Mesenchymal stem cell (in vitro differentiated cells and primary cell): Measurements from ENCODE around the gene ERRFI1.

ENCODE experiments used
- DNase-seq: peaks from one replicate; pipeline ENCODE4 v3.0.0-alpha.2; 2013
- H2AFZ ChIP-seq: one replicate; pipeline ENCODE4 v1.6.1; 2013; ENCODE audit warnings: low read depth, mild to moderate bottlenecking, control low read depth, inconsistent platforms, low read length, moderate library complexity
- H2AK5ac ChIP-seq: 2 replicates; pipeline ENCODE4 v1.6.1; 2013; ENCODE audit warnings: low read length, moderate library complexity, mild to moderate bottlenecking, inconsistent platforms; ENCODE audit not compliant: severe bottlenecking
- H2BK120ac ChIP-seq: one replicate; pipeline ENCODE4 v1.6.1; 2013; ENCODE audit warnings: low read depth, mild to moderate bottlenecking, inconsistent platforms, low read length, moderate library complexity
- H2BK12ac ChIP-seq, 2 experiments: one replicate each; pipeline ENCODE4 v1.6.1; 2013; ENCODE audit warnings: inconsistent platforms in 2 of 2, low read length in 2 of 2, mild to moderate bottlenecking in 2 of 2, moderate library complexity in 2 of 2, control low read depth in 1 of 2
- H2BK15ac ChIP-seq: one replicate; pipeline ENCODE4 v1.6.1; 2013; ENCODE audit warnings: mild to moderate bottlenecking, low read depth, inconsistent platforms; ENCODE audit not compliant: poor library complexity, severe bottlenecking
- H2BK5ac ChIP-seq: 2 replicates; pipeline ENCODE4 v1.6.1; 2013; ENCODE audit warnings: low read depth, mild to moderate bottlenecking, low read length, control low read depth, inconsistent platforms; ENCODE audit not compliant: poor library complexity, severe bottlenecking
- H3K14ac ChIP-seq, 2 experiments: one replicate each; pipeline ENCODE4 v1.6.1; 2013; ENCODE audit warnings: inconsistent platforms in 2 of 2, low read length in 2 of 2, control low read depth in 1 of 2, mild to moderate bottlenecking in 1 of 2, moderate library complexity in 1 of 2
- H3K18ac ChIP-seq, 2 experiments: one replicate each; pipeline ENCODE4 v1.6.1; 2013; ENCODE audit warnings: inconsistent platforms in 2 of 2, low read length in 2 of 2, control low read depth in 1 of 2, low read depth in 1 of 2, mild to moderate bottlenecking in 1 of 2
- H3K23ac ChIP-seq, 2 experiments: one replicate each; pipeline ENCODE4 v1.6.1; 2013; ENCODE audit warnings: inconsistent platforms in 2 of 2, low read length in 2 of 2, mild to moderate bottlenecking in 2 of 2, moderate library complexity in 2 of 2, control low read depth in 1 of 2
- H3K27ac ChIP-seq: 2 replicates; pipeline ENCODE4 v1.5.1; 2013; ENCODE audit warnings: mild to moderate bottlenecking, moderate library complexity, low read length, control low read depth, inconsistent platforms; ENCODE audit not compliant: poor library complexity, severe bottlenecking
- H3K27me3 ChIP-seq, 2 experiments: 2 replicates each; pipeline versions ENCODE4 v1.6.1 to v1.7.0; 2013; ENCODE audit warnings: low read length in 2 of 2, mild to moderate bottlenecking in 2 of 2, moderate library complexity in 2 of 2, control low read depth in 1 of 2, inconsistent platforms in 1 of 2; ENCODE audit not compliant: control insufficient read depth in 1 of 2, insufficient read depth in 1 of 2
- H3K36me3 ChIP-seq, 2 experiments: 2 replicates each; pipeline versions ENCODE4 v1.6.1 to v1.7.0; 2013; ENCODE audit warnings: low read length in 2 of 2, control low read depth in 1 of 2, inconsistent platforms in 1 of 2, low read depth in 1 of 2, mild to moderate bottlenecking in 1 of 2; ENCODE audit not compliant: insufficient read depth in 2 of 2, control insufficient read depth in 1 of 2
- H3K4ac ChIP-seq, 2 experiments: one replicate each; pipeline ENCODE4 v1.6.1; 2013; ENCODE audit warnings: inconsistent platforms in 2 of 2, low read length in 2 of 2, mild to moderate bottlenecking in 2 of 2, moderate library complexity in 2 of 2, control low read depth in 1 of 2, low read depth in 1 of 2
- H3K4me1 ChIP-seq: 2 replicates; pipeline ENCODE4 v1.6.1; 2013; ENCODE audit warnings: low read depth, low read length, control low read depth; ENCODE audit not compliant: control insufficient read depth, insufficient read depth
- H3K4me2 ChIP-seq: 2 replicates; pipeline ENCODE4 v1.6.1; 2013; ENCODE audit warnings: low read length, mild to moderate bottlenecking, inconsistent platforms; ENCODE audit not compliant: poor library complexity, severe bottlenecking
- H3K4me3 ChIP-seq, 2 experiments: 2 replicates each; pipeline versions ENCODE4 v1.5.1 to v1.7.0; 2013; ENCODE audit warnings: low read length in 2 of 2, mild to moderate bottlenecking in 2 of 2, control low read depth in 1 of 2, low read depth in 1 of 2; ENCODE audit not compliant: insufficient read depth in 1 of 2
- H3K79me1 ChIP-seq: replicated peaks from 2 replicates; pipeline ENCODE4 v1.6.1; 2013; ENCODE audit warnings: mild to moderate bottlenecking, control low read depth, low read length, inconsistent platforms; ENCODE audit not compliant: poor library complexity, severe bottlenecking
- H3K9ac ChIP-seq: 2 replicates; pipeline ENCODE4 v1.7.0; 2013; ENCODE audit warnings: mild to moderate bottlenecking, low read length, moderate library complexity
- H3K9me3 ChIP-seq: 2 replicates; pipeline ENCODE4 v1.7.0; 2013; ENCODE audit warnings: mild to moderate bottlenecking, low read length; ENCODE audit not compliant: control insufficient read depth
- H4K8ac ChIP-seq: one replicate; pipeline ENCODE4 v1.6.1; 2013; ENCODE audit warnings: inconsistent platforms, mild to moderate bottlenecking, low read length, moderate library complexity
- H4K91ac ChIP-seq: one replicate; pipeline ENCODE4 v1.6.1; 2013; ENCODE audit warnings: mild to moderate bottlenecking, low read length, inconsistent platforms
- WGBS: methylation state at CpG from one replicate; pipeline ENCODE4 v1.1.7; 2013; ENCODE audit warnings: mixed read lengths; 5-methylcytosine and 5-hydroxymethylcytosine counted together

ERRFI1 gene

DNA sequence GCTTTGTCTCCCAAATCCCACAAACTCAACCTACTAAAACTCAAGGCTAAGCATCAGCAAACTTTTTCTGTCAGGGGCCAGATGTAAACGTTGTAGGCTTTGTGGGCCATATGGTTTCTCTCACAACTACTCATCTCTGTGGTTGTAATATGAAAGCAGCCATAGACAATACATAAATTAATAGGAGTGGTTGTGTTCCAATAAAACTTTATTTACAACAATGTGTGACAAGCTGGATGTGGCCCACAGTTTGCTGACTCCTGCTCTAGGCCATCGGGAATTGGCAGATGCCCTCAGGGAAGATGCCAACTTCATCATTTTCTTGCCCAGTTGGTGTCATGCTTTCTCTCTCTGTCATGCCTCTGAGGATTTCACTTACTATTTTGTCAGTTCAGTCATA, 17.5 kb upstream of the ERRFI1 start:
- Histone ChIP-seq H3K79me1 (no peaks in the 10 kb centered on the region), H3K27ac (no peak overlapping the region), H2BK15ac (no peak overlapping the region), H2BK5ac (no peak overlapping the region), H3K4me1 (peaks cover 3% of the 10 kb centered on the region), H2AK5ac (no peak overlapping the region), H3K36me3 (no peaks in the 10 kb centered on the region), H3K14ac (no peak overlapping the region), H3K4ac (peak overlapping the region in 1 of 2 experiments; percentile 9), H3K23ac (no peak overlapping the region), H4K8ac (no peak overlapping the region), H3K4me3 (no peak overlapping the region), H2AFZ (no peak overlapping the region), H2BK120ac (no peak overlapping the region), H3K4me2 (no peak overlapping the region), H2BK12ac (no peak overlapping the region), H3K27me3 (no peaks in the 10 kb centered on the region), H3K9me3 (peaks cover 3% of the 10 kb centered on the region), H3K9ac (no peak overlapping the region), H4K91ac (no peak overlapping the region), H3K18ac (no peak overlapping the region)
- no peak for DNase-seq
- WGBS: 100% methylated on average over 1 of the region's 2 CpGs

DNA sequence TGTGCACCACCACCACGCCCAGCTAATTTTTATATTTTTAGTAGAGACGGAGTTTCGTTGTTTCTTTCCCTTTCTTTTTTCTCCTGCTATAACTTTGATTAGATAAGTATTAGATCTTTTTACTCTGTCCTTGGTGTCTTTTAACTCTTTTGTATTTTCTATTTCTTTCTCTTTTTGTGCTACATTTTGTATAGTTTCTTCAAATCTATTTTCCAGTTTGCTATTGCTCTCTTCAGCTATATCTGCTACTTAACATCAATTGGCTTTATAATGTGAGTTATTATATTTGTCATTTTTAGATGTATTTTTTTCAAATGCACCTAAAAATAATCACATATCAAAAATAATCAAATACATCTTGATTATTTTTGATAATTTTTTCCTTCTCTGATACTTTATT, 16.0 kb upstream of the ERRFI1 start:
- no peak for DNase-seq
- Histone ChIP-seq H3K4me1 (peaks cover 3% of the 10 kb centered on the region), H2BK15ac (no peak overlapping the region), H3K23ac (no peak overlapping the region), H3K18ac (no peak overlapping the region), H3K14ac (no peak overlapping the region), H2BK120ac (no peak overlapping the region), H3K4me3 (no peak overlapping the region), H3K36me3 (no peaks in the 10 kb centered on the region), H3K79me1 (no peaks in the 10 kb centered on the region), H3K4ac (no peak overlapping the region), H2BK5ac (no peak overlapping the region), H4K91ac (no peak overlapping the region), H4K8ac (no peak overlapping the region), H3K27me3 (no peaks in the 10 kb centered on the region), H3K9ac (no peak overlapping the region), H2AFZ (no peak overlapping the region), H2BK12ac (no peak overlapping the region), H3K9me3 (peaks cover 3% of the 10 kb centered on the region), H3K27ac (no peak overlapping the region), H3K4me2 (no peak overlapping the region), H2AK5ac (no peak overlapping the region)
- WGBS: no CpG with 5 or more reads among the region's 3 CpGs

DNA sequence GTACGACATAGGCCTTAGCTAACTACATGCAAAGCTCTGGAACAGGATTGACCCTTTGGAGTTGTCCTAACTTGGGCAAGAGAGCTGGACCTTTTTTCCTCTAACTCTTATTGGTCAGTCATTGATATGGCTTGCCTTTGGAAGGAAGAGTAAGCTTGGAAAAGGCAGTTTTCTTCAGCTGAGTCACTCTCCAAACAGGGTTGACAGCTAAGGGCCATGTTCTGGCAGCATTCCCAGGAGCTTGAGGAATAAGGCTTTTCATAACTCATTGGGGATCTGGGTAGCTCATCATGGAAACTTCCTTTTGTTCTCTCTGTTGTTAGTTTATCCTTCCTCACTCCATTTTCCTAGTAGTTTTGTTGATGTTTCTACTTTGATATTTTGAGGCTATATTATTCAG, 14.5 kb upstream of the ERRFI1 start:
- Histone ChIP-seq H2BK12ac (no peak overlapping the region), H3K23ac (no peak overlapping the region)

DNA sequence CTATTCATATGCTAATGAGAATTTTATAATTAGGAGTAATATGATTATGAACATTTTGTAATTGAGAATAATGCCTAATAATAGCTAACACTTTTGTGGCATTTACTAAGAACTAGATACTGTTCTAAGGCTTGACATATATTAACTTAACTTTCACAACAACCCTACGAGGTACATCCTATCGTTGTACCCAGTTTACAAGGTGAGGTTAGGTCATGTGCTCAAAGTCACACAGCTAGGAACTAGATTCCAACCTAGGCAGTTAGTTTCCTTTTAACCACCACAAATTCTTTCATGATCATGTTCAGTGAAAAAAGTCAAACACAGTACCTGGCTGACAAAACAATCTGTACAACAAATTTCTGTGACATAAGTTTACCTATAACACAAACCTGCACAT, 13.0 kb upstream of the ERRFI1 start:
- Histone ChIP-seq H3K23ac (no peak overlapping the region), H2BK15ac (no peak overlapping the region), H3K4me1 (peaks cover 3% of the 10 kb centered on the region), H3K18ac (no peak overlapping the region), H4K91ac (no peak overlapping the region), H3K27me3 (no peaks in the 10 kb centered on the region), H3K4me2 (no peak overlapping the region), H2AK5ac (no peak overlapping the region), H3K4me3 (no peak overlapping the region), H4K8ac (no peak overlapping the region), H3K27ac (no peak overlapping the region), H3K36me3 (no peaks in the 10 kb centered on the region), H3K4ac (no peak overlapping the region), H2BK5ac (no peak overlapping the region), H3K9me3 (peaks cover 3% of the 10 kb centered on the region), H2BK12ac (peak overlapping the region in 1 of 2 experiments; percentile 21), H3K14ac (no peak overlapping the region), H2AFZ (no peak overlapping the region), H2BK120ac (no peak overlapping the region), H3K9ac (no peak overlapping the region), H3K79me1 (no peaks in the 10 kb centered on the region)
- WGBS: 96% methylated on average over 2 of the region's 2 CpGs
- no peak for DNase-seq

More for the DNA sequence above, 14.5 kb upstream of the ERRFI1 start:
- no peaks in the 10 kb centered on the region for H3K27me3 ChIP-seq
- peak overlapping the region; percentile 50 for H3K9ac ChIP-seq
- no peak overlapping the region for H3K18ac ChIP-seq
- no peak overlapping the region for H4K91ac ChIP-seq
- no peak overlapping the region for H2AK5ac ChIP-seq
- H2BK5ac ChIP-seq: no peak overlapping the region
- no peaks in the 10 kb centered on the region for H3K4me1 ChIP-seq
- H3K4me3 ChIP-seq: no peak overlapping the region
- no peak overlapping the region for H3K14ac ChIP-seq
- H4K8ac ChIP-seq: no peak overlapping the region
- H3K79me1 ChIP-seq: no peaks in the 10 kb centered on the region
- no peak overlapping the region for H3K4me2 ChIP-seq
- H3K27ac ChIP-seq: peak overlapping the region; percentile 71
- no peaks in the 10 kb centered on the region for H3K36me3 ChIP-seq
- DNase-seq: peak; percentile 98
- H2AFZ ChIP-seq: no peak overlapping the region
- H2BK15ac ChIP-seq: no peak overlapping the region
- peaks cover 3% of the 10 kb centered on the region for H3K9me3 ChIP-seq
- no peak overlapping the region for H2BK120ac ChIP-seq
- 59% methylated on average over 1 of the region's 1 CpG for WGBS
- H3K4ac ChIP-seq: no peak overlapping the region
